GOT3 (cell line): Measurements from ENCODE around the gene FBXO45.
"Not testable (repeated sequence)": the region's sequence is repeated elsewhere in the genome, so short reads cannot be mapped to it uniquely, and the experiment has no call there.

ENCODE experiments used
- DNase-seq: peaks from one replicate; lab custom pipeline; 2025; ENCODE audit warnings: mixed read lengths; lab: John Stamatoyannopoulos, UW

FBXO45 gene

GRCh38 chr3:196557236-196557635 lies 11.2 kb upstream of the FBXO45 start:
- no peak for DNase-seq

GRCh38 chr3:196558476-196558875 lies 10.0 kb upstream of the FBXO45 start:
- no peak for DNase-seq

GRCh38 chr3:196559826-196560225 lies 8.6 kb upstream of the FBXO45 start:
- no peak for DNase-seq

- no peak for DNase-seq
Measured at GRCh38 chr3:196563721-196564225, 4.7 kb upstream of the FBXO45 start.

- no peak for DNase-seq
Measured at GRCh38 chr3:196569003-196569516, 600 bp downstream of the FBXO45 start.

- not testable (repeated sequence) for DNase-seq
Measured at GRCh38 chr3:196570332-196570731, 1.9 kb downstream of the FBXO45 start.

- no peak for DNase-seq
Measured at GRCh38 chr3:196572389-196572788, 3.9 kb downstream of the FBXO45 start.

- no peak for DNase-seq
Measured at GRCh38 chr3:196585044-196585757, 16.7 kb downstream of the FBXO45 start.

- DNase-seq: no peak
Measured at GRCh38 chr3:196590279-196590678, 21.8 kb downstream of the FBXO45 start.

- no peak for DNase-seq
Measured at GRCh38 chr3:196596355-196596754, 27.9 kb downstream of the FBXO45 start.

GRCh38 chr3:196597971-196598733 lies 29.7 kb downstream of the FBXO45 start:
- not testable (repeated sequence) for DNase-seq

GRCh38 chr3:196599734-196600128 lies 31.3 kb downstream of the FBXO45 start:
- no peak for DNase-seq

GRCh38 chr3:196600359-196600758 lies 31.9 kb downstream of the FBXO45 start:
- no peak for DNase-seq

GRCh38 chr3:196602673-196603072 lies 34.2 kb downstream of the FBXO45 start:
- DNase-seq: no peak

- no peak for DNase-seq
Measured at GRCh38 chr3:196603683-196604082, 35.2 kb downstream of the FBXO45 start.

GRCh38 chr3:196604548-196604947 lies 36.1 kb downstream of the FBXO45 start:
- no peak for DNase-seq

- no peak for DNase-seq
Measured at GRCh38 chr3:196608693-196609092, 40.2 kb downstream of the FBXO45 start.

- DNase-seq: peak; percentile 40
Measured at GRCh38 chr3:196609343-196609775, 40.9 kb downstream of the FBXO45 start.

GRCh38 chr3:196609805-196610515 lies 41.5 kb downstream of the FBXO45 start:
- no peak for DNase-seq

- no peak for DNase-seq
Measured at GRCh38 chr3:196611761-196612483, 43.5 kb downstream of the FBXO45 start.

- not testable (repeated sequence) for DNase-seq
Measured at GRCh38 chr3:196615234-196615633, 46.8 kb downstream of the FBXO45 start.

- DNase-seq: no peak
Measured at GRCh38 chr3:196617256-196617655, 48.8 kb downstream of the FBXO45 start.
